GM21619 (cell line): Measurements from ENCODE around the gene LRRIQ1.
A peak's percentile ranks its signal among the peaks of the same experiment; 100 is the strongest.

Experiments used
- ATAC-seq: cut with Tn5 transposase; IDR thresholded peaks from one replicate; pipeline ENCODE4 v1.9.1; 2021; ENCODE audit not compliant: unreplicated experiment

Gene LRRIQ1

DNA sequence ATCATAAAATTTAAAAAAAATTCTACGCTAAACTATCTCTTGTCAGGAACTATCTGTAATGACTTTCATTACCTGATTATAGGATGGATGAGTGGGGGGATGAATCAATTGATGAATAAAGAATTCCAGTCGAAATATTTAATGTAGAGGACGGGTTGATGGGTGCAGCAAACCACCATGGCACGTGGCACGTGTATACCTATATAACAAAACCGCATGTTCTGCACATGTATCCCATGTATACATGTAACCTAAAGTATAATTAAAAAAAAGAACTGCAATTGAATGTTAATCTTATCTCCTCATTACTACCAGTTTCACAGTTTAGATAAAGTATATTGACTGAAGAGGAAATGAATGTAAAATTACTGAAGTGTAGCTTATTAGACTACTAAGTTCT is 23.4 kb downstream of the LRRIQ1 start:
- no peak for ATAC-seq

DNA sequence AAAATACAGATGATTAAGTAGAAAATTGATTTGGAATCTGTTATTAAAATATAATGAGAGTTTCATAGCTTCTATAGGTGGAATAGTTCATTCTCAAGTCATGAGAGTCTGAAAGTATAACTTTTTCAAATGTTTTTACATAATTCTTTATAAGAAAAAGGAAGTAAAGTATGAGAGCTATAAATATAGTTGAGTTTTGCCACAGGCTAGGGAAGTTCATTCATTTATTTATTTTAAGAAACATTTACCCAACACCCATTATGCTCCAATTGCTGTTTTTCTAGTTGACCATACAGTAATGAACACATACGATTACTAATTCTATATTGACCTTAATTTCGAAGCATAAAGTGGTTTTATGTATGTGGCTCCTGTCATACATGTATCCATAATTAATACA is 24.8 kb downstream of the LRRIQ1 start:
- ATAC-seq = no peak

DNA sequence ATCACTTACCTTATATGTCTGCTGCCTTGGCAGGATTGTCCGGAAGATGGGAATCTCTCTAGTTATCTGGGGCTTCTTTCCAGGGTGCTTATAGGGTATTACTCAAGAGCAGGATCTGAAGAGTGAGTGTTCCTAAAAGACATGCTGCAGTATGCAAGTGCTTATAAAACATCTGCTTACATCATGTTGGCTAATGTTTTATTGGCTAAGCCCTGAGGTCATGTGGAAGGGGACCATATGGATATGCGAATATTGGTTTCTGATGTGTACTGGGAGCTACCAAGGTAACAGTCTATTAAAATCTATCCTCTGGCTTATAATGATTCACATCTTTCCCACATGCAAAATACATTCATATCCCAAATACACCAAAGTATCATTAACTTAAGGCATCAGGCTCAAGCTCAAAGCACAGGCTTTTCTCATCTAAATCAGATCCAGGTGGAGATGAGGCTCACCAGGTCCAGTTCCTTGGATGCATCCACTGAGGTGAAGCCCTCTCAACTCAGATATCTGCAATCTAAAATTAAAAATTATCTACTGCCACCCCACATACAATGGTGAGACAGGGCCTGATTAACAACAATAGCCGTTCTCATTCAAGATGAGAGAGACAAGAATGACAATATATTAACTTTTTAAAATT is 29.8 kb downstream of the LRRIQ1 start:
- ATAC-seq = no peak

DNA sequence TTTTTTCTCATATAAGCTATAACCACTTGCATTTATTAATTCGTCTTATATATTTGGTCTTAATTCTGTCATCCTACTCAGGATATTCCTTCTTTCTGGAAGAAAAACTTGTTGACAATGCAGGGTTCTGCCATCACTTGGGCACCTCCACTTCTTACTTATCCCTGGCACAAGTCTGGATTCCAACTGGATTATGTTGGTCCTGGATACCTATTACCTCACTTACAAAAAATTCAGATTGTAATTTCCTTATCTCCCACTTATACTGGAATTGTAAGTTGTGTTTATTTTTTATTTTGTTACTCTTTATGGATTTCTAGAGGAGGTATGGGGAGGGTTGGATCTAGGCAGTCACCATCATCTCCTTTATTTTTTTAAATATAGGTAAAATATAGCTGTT is 36.7 kb downstream of the LRRIQ1 start:
- ATAC-seq = no peak

DNA sequence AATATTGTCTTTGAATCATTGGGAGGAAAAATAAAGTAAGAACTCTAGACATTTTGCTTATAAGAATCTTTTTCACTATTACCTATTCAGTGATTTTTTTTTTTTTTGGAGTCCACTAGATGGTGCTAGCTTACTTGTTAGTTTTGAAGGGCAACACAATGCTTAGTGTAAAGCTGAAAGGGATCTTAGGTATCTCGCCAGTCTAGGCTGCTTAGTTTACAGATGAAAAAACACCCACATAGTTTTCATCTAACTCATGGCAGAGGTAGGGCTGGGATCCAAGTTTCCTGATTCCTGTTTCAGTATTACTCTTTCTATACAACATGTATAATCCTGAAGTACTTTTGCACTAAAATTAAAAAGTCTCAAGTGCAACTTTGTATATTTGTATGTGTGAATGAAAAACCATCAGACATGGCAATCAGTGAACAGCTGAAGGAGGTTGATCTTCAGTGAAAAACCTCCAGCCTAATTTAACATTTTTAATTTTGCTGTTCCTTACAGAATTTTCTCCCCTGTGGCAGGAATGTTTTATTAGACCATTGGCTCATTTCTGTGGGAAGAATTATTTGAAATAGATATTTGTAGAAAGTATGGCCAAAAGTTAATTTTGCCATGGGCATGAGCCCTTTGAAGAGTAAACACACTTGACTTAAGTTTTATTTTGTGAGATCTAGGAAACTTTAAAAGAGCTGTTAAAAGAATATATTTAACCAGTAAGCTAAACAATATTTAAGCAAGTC is 40.7 kb downstream of the LRRIQ1 start:
- peak; percentile 77 for ATAC-seq

DNA sequence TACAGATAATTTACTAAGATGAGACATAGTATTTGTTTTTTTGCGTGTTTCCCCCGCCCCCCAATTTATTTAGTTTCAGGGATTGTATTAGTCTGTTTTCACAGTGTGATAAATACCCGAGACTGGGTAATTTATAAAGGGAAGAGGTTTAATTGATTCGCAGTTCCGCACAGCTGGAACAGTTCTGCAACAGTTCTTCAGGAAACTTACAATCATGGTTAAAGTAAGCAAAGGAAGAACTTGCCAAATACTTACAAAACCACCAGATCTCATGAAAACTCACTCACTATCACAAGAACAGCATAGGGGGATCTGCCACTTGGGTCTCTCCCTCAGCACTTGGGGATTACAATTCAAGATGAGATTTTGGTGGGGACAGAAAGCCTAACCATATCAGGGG is 48.9 kb downstream of the LRRIQ1 start:
- no peak for ATAC-seq

DNA sequence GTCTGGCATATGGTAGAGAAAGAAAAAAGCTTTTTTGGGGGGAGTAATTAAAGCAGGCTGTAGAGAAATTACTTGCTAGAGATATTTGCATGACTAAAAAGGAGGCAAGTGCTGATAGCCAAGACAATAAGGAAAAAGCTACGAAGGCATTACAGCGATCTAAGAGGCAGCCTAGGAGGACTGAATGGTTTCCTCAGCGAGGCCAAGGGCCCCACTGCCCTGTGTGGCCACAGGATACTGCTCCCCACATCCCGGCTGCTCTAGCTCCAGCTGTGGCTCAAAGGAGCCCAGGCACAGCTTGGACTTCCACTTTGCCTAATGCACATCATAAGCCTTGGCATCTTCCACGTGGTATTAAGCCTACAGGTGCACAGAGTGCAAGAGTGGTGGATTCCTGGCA is 53.6 kb downstream of the LRRIQ1 start:
- ATAC-seq = no peak

DNA sequence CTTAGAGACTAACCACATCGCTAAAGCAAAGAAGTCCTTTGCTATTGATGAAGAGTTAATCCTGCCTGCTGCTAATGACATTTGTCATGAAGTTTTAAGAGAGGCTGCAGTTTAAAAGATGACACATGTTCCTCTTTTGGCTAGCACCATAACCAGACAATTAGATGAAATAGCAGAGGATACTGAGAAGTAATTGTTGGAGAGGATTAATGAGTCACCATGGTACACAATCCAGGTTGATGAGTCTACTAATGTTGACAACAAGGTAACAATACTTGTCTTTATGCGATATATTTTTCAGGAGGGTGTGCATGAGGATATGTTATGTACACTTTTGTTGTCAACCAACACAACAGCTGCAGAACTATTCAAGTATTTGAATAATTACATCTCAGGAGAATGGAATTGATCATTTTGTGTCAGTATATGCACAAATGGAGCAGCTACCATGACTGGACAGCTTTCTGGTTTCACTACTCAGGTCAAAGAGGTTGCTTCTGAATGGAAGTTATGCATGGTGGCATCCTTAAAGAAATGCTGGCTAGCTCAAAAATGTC is 56.7 kb downstream of the LRRIQ1 start:
- ATAC-seq = no peak

DNA sequence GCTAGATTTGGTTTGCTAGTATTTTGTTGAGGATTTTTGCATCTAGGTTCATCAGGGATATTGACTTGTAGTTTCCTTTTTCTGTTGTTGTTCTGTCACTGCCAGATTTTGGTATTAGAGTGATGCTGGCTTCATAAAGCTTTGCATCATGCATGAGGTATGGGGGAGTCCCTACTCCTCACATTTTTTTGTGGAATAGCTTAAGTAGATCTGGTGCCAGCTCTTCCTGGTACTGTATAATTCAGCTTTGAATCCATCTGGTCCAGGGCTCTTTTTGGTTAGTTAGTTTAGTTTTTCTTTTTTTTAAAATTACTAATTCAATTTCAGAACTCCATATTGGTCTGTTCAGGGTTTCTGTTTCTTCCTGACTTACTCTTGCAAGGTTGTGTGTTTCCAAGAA is 59.4 kb downstream of the LRRIQ1 start:
- no peak for ATAC-seq

DNA sequence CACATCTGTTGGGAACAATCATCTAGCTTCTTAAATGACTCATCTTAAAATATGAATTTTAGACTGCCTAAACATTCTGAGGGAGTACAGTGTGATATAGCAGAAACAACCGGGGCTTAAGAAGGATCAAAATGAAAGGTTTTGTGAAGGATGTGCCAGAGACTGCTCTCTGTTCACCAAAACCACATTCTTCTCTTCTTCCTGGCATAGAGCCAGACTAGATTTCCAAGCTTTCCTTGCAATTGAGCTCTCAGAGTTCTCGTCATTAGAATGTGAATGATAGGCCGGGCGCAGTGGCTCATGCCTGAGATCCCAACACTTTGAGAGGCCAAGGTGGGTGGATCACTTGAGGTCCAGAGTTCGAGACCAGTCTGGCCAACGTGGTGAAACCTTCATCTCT is 94.5 kb downstream of the LRRIQ1 start:
- ATAC-seq = no peak

DNA sequence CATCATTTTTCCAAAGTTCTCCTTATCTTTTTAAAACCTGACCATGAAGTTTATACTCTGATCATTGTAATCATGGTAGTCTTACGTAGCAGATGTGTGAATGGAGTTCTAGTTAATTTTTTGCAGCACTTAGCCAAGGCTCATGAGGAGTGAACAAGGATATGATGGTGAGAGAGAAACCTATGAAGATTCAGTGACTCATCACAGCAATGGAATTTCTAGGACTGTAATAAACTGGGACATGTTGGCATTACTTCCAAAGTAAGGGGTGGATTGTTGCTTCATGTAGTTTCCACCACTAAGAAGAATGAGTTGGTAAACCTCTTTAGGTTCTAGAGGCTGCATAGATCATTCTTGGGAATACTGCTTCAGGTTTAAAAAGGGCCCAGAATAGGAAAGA is 102.7 kb downstream of the LRRIQ1 start:
- no peak for ATAC-seq

DNA sequence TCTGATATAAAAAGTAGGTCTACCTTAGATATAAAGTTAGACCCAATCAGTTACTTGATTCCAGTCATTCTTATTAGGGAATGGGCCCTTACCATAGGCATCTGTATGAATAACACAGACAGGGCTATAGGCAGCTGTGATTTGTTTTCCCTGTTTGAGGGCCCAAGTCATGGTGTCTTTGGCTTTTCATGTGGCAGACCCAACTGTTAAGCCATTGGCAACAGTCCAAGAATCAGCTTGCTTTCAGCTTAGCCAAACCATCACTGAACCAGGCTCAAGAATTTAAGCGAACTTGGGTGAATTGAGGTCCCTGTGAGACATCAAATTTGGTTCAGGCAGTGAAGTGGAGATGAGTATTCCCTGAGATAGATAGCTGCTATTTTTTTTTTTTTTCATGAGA is 111.2 kb downstream of the LRRIQ1 start:
- no peak for ATAC-seq

DNA sequence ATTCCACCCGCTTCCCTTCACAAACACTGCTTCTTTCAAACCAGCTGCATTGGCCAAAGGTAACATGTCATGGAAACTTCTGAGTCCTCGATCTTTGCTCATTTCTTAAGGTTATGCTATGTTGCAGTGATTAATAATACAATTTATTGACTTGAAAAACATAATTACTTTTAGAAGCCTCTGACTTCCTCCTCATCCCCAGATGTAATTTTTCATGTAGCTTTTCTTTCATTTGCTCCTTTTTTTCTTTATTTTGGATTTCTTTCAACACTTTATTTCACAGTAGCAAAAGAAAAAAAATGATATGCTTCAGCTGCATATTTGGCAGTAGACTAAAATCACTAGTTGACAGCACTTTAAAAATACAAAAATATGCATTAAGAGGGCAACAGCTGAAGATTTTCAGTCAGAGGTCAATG is 116.2 kb downstream of the LRRIQ1 start:
- ATAC-seq = no peak

DNA sequence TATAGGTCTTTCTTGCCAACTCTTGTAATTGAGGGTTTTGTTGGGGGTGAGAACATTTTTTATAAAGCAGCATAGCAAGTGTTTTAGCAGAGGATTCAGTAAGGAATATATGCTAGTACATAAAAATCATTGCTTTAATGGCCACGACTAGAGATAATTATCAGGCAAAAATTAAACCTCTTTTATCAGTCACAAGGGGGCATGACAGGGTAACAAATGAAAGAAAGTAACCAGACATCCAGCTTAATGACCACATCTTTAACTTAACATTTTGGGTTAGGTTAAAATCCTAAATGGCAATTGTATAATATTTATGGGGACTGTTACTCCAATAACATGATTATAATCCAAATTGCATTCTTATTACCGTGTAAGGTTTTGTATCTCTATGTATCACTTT is 119.6 kb downstream of the LRRIQ1 start:
- no peak for ATAC-seq

DNA sequence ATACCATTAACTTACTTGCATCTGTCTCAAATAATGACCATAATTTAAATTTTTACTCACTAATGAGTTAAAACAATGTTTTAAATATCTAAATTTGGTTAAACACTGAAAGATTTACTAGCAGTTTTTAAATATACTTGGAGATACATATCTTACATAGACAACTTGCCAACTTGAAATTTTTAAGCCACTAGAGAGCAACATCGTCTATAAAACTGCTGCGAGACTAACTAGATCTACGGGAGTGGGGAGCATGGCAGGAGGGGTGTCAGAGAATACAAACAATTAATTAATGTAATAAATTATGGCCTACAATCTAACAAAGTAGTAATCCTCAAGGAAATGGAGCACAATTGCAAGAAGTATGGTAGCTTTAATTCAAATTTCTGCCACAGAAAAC is 120.4 kb downstream of the LRRIQ1 start:
- no peak for ATAC-seq

DNA sequence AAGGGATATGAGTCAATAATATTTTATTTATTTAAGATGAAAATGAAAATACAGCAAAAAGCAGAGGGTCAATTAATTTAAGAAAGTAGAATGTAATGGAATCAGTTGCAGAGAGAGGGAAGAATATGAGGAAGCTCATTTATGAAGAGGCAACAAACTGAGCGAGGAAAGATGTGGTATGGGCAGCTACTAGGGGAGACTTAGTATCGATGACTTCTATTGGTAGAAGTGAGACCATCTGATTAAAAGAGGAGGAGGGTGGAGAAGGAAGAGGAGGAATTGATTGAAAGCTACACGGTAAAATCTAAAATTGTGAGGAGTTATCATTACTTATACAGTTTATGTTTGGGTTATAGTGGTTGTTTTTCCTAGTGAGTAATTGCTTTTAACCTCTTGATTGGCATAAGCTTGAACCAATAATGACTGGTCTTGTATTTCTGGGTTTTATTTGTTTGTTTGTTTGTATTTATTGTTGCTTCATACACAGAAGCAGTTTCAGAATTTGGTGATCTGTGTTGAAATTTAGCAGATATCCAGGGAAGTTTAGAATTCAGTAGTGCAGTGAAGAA is 121.0 kb downstream of the LRRIQ1 start:
- no peak for ATAC-seq

DNA sequence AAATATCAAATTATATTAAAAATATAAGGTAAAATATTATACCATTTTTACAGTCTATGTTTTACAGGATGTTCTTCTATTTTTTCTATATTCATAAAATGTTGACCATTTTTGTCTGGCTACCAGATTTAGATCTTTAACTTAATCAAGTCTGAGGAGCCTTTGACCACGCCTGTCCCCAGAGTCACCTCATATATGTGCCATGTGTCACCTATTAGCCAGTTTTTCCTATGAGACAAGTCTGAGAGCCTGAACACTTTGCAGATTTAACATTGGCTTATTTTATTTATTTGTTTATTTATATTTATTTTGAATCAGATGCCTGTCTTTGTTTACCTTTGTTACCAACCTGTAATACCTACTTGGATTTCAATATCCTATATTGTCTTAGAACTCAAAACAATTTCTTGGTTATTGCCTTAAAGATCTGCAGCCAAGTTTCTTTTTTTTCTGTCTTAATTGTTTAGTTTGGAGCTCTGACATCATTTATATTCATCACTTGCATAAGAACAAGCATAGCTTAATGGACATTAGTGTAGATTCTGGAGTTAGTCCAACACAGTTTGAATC is 127.7 kb downstream of the LRRIQ1 start:
- no peak for ATAC-seq

DNA sequence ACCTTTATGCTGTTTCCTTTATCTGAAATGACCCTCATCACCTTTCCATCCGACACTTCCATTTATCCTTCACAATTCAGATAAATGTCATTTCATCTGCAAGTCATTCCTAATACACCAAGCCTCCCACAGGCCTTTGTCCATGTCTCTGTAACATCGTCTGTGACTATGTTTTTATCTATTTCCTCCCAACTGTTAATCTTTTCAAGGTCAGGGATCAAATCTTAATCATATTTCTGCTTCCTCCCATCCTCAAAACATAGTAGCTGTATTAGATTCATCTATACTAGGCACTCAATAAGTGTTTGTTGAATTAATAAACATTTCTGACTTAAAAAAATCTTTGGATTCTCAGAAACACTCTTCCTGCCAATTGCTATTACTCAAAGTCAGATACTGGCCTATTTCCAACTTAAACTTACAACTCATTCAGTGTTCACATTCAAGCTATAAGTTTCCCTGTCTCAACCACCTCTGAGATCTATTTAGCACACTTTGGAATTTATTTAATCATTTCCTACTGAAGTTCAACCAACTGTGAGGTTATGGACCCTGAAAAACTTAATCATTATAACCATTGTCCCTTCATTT is 143.6 kb downstream of the LRRIQ1 start:
- ATAC-seq = no peak

DNA sequence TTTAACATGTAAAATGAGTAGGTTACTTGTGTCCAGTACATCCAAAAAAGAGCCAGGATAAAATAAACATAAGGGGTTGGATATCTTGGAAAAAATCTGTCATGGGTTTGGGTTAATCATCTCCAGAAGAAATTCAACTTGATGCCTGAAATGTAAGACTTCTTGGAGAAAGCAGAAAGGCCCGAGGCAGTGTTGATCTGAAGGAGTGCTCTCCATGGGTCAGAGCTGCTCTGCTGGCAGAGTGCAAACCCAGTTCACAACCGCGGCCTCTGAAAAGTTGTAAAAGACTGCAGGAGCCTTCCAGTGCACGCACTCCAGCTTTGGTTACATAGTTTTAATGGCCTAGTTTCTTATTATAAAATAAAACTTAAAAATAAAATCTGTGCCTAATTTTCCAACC is 146.5 kb downstream of the LRRIQ1 start:
- no peak for ATAC-seq

DNA sequence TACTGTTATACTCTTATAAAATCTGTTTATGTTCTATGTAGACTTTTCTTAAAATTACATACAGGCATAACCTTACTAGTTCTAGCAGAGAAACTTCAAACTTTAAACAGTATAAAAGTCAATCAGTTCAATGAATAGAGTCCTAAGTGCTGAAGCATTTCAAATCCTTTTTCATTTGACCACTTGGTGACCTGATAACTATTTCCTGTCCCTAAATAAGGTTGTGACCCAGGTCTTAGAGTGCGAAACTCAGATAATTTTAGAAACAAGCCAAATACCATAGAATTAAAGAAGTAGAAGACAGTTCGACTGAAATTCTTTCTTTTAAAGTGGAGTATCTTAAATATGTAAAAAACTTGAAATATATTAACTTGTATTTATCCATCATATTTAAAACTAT is 147.7 kb downstream of the LRRIQ1 start:
- ATAC-seq = no peak

DNA sequence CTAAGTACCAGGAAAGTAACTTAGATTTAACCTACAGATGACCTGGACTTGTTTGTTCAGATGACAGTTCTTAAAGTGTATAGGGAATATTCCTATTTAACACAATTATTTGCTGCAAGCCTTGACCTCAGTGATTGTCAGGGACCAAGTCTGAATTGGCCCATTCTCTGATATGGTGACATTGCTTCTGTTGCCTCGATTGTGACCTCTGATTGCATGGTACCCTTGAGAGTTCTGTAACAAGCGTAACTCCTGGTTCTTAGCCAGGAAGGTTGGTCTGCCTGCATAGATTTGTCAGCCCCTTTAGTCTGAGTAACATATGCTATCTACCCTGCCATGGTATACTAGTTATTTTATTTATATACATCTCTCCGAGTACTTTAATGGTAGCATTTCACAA is 150.1 kb downstream of the LRRIQ1 start:
- ATAC-seq = no peak

DNA sequence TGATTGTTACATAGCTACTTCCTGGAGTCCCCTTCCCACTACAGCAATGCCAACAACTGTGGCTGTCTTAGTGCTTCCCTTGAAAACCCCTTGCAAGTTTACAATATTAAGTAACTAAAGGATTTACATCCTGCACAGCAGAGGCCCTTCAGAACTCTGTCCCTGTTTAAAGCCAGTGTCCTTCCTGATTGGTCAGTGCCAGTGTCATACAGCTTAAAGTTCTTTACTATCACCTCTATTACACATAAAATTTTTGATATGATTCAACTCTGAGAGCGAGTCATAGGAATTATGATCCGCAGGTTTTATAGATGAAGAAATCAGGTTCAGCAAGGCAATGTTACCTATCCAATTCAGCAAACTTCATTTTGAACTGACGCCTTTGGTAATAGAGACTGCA is 152.5 kb downstream of the LRRIQ1 start:
- no peak for ATAC-seq
